Measurements from ENCODE around the gene CDC45. TPM values are rescaled to one million over a fixed set of nuclear protein-coding genes. Genes with fewer than 3 reads are reported as not detected.

CDC45 gene
- polyA plus RNA-seq, 1 donor (not counting 4 experiments of a cell fraction or from before 2014, with no cell fraction given), result 22.7 TPM

- FAIRE-seq, result no peak
Observed at GRCh38 chr22:19499236-19499879, 19.6 kb downstream of the CDC45 start.

GRCh38 chr22:19499880-19500242, 20.1 kb downstream of the CDC45 start:
- peaks cover 0 to 2% of the 10 kb centered on the region in 2 experiments for H3K36me3 ChIP-seq (ENCODE audit: control insufficient read depth in 2 of 2, extremely low read depth in 1 of 2, insufficient read depth in 2 of 2, low read length in 2 of 2)
- no peak overlapping the region for H3K9ac ChIP-seq (ENCODE audit: control insufficient read depth, extremely low read depth, insufficient read depth, low read length)
- no peak overlapping the region for H3K4me2 ChIP-seq (ENCODE audit: control insufficient read depth, extremely low read depth, insufficient read depth, low read depth, low read length)
- TF ChIP-seq CTCF (optimal IDR thresholded peaks at IDR 0.05 in 1 of 3, IDR thresholded peaks at IDR 0.05 in 1 of 3, conservative IDR thresholded peaks at IDR 0.05 in 1 of 3; ENCODE audit: extremely low read depth in 1 of 3, insufficient read depth in 2 of 3, low read length in 3 of 3) (no peak), EZH2 (IDR thresholded peaks at IDR 0.05; ENCODE audit: low read length) (no peak)
- H4K20me1 ChIP-seq (ENCODE audit: control insufficient read depth, extremely low read depth, insufficient read depth, low read length), result no peaks in the 10 kb centered on the region
- no peak overlapping the region for H2AFZ ChIP-seq (ENCODE audit: control insufficient read depth, low read length)
- H3K9me1 ChIP-seq (ENCODE audit: control insufficient read depth, extremely low read depth, insufficient read depth, low read length), result no peaks in the 10 kb centered on the region
- FAIRE-seq (no peak), DNase-seq (ENCODE audit: low read depth, low spot score) (no peak)
- no peak overlapping the region for H3K27ac ChIP-seq (ENCODE audit: control insufficient read depth, insufficient read depth, low read length)
- H3K4me1 ChIP-seq (ENCODE audit: control insufficient read depth, extremely low read depth, insufficient read depth, low read length), result no peaks in the 10 kb centered on the region
- dilution Hi-C loops (cut with MboI; ENCODE audit: extremely low pct_ligation_motif_present, low sequenced_read_pairs), result no loop called here
- H3K79me2 ChIP-seq (ENCODE audit: control insufficient read depth, insufficient read depth, low read length), result no peaks in the 10 kb centered on the region
- H3K9me3 ChIP-seq (ENCODE audit: control insufficient read depth, low read depth, low read length), result no peaks in the 10 kb centered on the region
- H3K27me3 ChIP-seq (ENCODE audit: control insufficient read depth, extremely low read depth, insufficient read depth, low read length), result no peaks in the 10 kb centered on the region
- H3K4me3 ChIP-seq (ENCODE audit: control insufficient read depth in 2 of 3, extremely low read depth in 1 of 3, insufficient read depth in 2 of 3, low read depth in 1 of 3, low read length in 3 of 3), result no peak overlapping the region

More at GRCh38 chr22:19499236-19499879, 19.6 kb downstream of the CDC45 start:
- H2AFZ ChIP-seq (ENCODE audit: control insufficient read depth, low read length), result no peak overlapping the region
- dilution Hi-C loops (cut with MboI; ENCODE audit: extremely low pct_ligation_motif_present, low sequenced_read_pairs), result no loop called here
- no peaks in the 10 kb centered on the region for H3K79me2 ChIP-seq (ENCODE audit: control insufficient read depth, insufficient read depth, low read length)
- H3K4me2 ChIP-seq (ENCODE audit: control insufficient read depth, extremely low read depth, insufficient read depth, low read depth, low read length), result no peak overlapping the region
- H3K9ac ChIP-seq (ENCODE audit: control insufficient read depth, extremely low read depth, insufficient read depth, low read length), result no peak overlapping the region
- peaks cover 0 to 2% of the 10 kb centered on the region in 2 experiments for H3K36me3 ChIP-seq (ENCODE audit: control insufficient read depth in 2 of 2, extremely low read depth in 1 of 2, insufficient read depth in 2 of 2, low read length in 2 of 2)
- H3K4me3 ChIP-seq (ENCODE audit: control insufficient read depth in 2 of 3, extremely low read depth in 1 of 3, insufficient read depth in 2 of 3, low read depth in 1 of 3, low read length in 3 of 3), result no peak overlapping the region
- H3K9me3 ChIP-seq (ENCODE audit: control insufficient read depth, low read depth, low read length), result no peaks in the 10 kb centered on the region
- no peak for DNase-seq (ENCODE audit: low read depth, low spot score)
- no peaks in the 10 kb centered on the region for H3K27me3 ChIP-seq (ENCODE audit: control insufficient read depth, extremely low read depth, insufficient read depth, low read length)
- no peaks in the 10 kb centered on the region for H4K20me1 ChIP-seq (ENCODE audit: control insufficient read depth, extremely low read depth, insufficient read depth, low read length)
- H3K9me1 ChIP-seq (ENCODE audit: control insufficient read depth, extremely low read depth, insufficient read depth, low read length), result no peaks in the 10 kb centered on the region
- no peak for TF ChIP-seq EZH2 (IDR thresholded peaks at IDR 0.05; ENCODE audit: low read length)
- no peak for TF ChIP-seq CTCF (optimal IDR thresholded peaks at IDR 0.05 in 1 of 3, IDR thresholded peaks at IDR 0.05 in 1 of 3, conservative IDR thresholded peaks at IDR 0.05 in 1 of 3; ENCODE audit: extremely low read depth in 1 of 3, insufficient read depth in 2 of 3, low read length in 3 of 3)
- H3K4me1 ChIP-seq (ENCODE audit: control insufficient read depth, extremely low read depth, insufficient read depth, low read length), result no peaks in the 10 kb centered on the region
- no peak overlapping the region for H3K27ac ChIP-seq (ENCODE audit: control insufficient read depth, insufficient read depth, low read length)
